GM13976 (cell line): Measurements from ENCODE around the gene LZTS3.
A peak's percentile ranks its signal among the peaks of the same experiment; 100 is the strongest.

Source experiments
- DNase-seq: peaks from one replicate; pipeline ENCODE4 v3.0.0; 2012; ENCODE audit warnings: low spot score
- CTCF ChIP-seq: IDR thresholded peaks from 2 replicates; pipeline ENCODE4 v1.5.1; 2012; ENCODE audit warnings: borderline replicate concordance, mild to moderate bottlenecking; ENCODE audit not compliant: insufficient read depth; ENCODE audit errors: extremely low read depth, missing control alignments, control extremely low read depth
- in situ Hi-C: fragments of 300-500 bp; cut with MboI; formaldehyde crosslinking; loops from one replicate; pipeline ENCODE4 v1.12.0; 2022; ENCODE audit warnings: low sequenced_read_pairs, mixed read lengths, inconsistent platforms; ENCODE audit not compliant: unreplicated experiment

The LZTS3 gene

GRCh38 chr20:3199976-3200755, 26.8 kb upstream of the LZTS3 start:
- in situ Hi-C loops = no loop called here
- peak; percentile 59 for DNase-seq
- TF ChIP-seq CTCF = peak; percentile 6

- in situ Hi-C loops = no loop called here
These were observed 25.9 kb upstream of the LZTS3 start for GRCh38 chr20:3199206-3199605.

GRCh38 chr20:3195590-3196237, 22.4 kb upstream of the LZTS3 start:
- no peak for DNase-seq
- no peak for TF ChIP-seq CTCF
- in situ Hi-C loops = no loop called here

More at GRCh38 chr20:3199206-3199605, 25.9 kb upstream of the LZTS3 start:
- DNase-seq = no peak
- no peak for TF ChIP-seq CTCF

- DNase-seq = no peak
- no peak for TF ChIP-seq CTCF
- in situ Hi-C loops = no loop called here
These were observed 21.4 kb upstream of the LZTS3 start for GRCh38 chr20:3194617-3195280.

GRCh38 chr20:3193806-3194616, 20.7 kb upstream of the LZTS3 start:
- TF ChIP-seq CTCF = no peak
- DNase-seq = no peak
- in situ Hi-C loops = no loop called here
